ENCODE measurements around the gene GBGT1. TPM values are rescaled to one million over a fixed set of nuclear protein-coding genes. Genes with fewer than 3 reads are reported as not detected.

The GBGT1 gene
- total and polyA plus RNA-seq, 2 donors (not counting 1 experiment from before 2014, with no cell fraction given): 19.6 to 52.7 TPM

DNA sequence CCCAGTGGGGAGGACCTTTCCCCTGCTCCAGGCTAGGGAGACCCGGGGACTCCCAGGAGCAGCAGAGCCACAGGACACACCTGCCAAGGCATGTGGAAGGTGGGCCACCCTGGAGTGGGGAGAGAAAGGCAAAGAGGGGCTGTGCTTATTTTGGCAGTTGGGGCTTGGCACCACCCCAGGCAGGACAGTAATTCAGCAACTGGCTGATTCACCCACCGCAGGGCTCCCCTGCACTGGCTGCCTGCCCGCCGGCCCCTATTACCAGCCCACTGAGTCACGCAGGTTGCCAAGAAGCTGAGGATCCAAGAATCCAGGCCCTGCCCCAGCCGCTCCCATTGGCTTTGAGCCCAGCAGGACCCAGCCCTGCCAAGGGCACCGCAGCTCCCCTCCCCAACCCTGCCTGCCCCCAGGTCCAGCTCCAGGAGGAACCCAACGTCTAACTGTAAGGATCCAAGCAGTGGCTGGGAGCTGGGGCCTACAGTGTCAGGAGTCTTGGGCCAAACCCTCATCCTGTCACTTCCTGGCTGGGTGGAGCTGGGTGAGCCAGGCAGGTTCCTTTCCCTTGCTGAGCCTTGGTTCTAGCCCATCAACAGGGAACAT lies 28.5 kb downstream of the GBGT1 start:
- ATAC-seq (ENCODE audit: low read depth): no peak
- no peaks in the 10 kb centered on the region for H3K27me3 ChIP-seq (replicated peaks in 1 of 4; ENCODE audit: control extremely low read depth in 1 of 4, control insufficient read depth in 3 of 4, insufficient read depth in 4 of 4, low read length in 3 of 4)
- POLR2A ChIA-PET: interaction anchor here (1.0 to 1.9 kb wide), 2 partner anchors 9 kb away, joined by 3 to 6 read pairs; no protein-coding TSS in a partner anchor
- WGBS (ENCODE audit: insufficient coverage): 83% methylated on average over 7 of the region's 8 CpGs
- H3K4me1 ChIP-seq (ENCODE audit: control insufficient read depth in 2 of 2, insufficient read depth in 2 of 2, low read length in 2 of 2): peaks cover 28 to 53% of the 10 kb centered on the region in 2 donors
- H3K4me3 ChIP-seq (ENCODE audit: control extremely low read depth in 1 of 5, extremely low read depth in 1 of 5, insufficient read depth in 1 of 5, low read depth in 2 of 5, low read length in 4 of 5): no peak overlapping the region
- H3K27ac ChIP-seq (ENCODE audit: low read length in 2 of 2): peak overlapping the region; percentile 92 to 95
- H3K9ac ChIP-seq (ENCODE audit: low read length): no peak overlapping the region
- peaks cover 52% of the 10 kb centered on the region for H3K4me1 Mint-ChIP-seq
- no peak overlapping the region for H3K4me2 ChIP-seq (replicated peaks; ENCODE audit: low read depth, low read length, poor library complexity, severe bottlenecking)
- H3K79me2 ChIP-seq (ENCODE audit: control insufficient read depth, insufficient read depth, low read length): peaks cover 54% of the 10 kb centered on the region
- intact Hi-C loops (cut with micrococcal nuclease): no loop called here
- H3K4me3 Mint-ChIP-seq: no peak overlapping the region
- H3K9me3 Mint-ChIP-seq (ENCODE audit: insufficient read depth): no peaks in the 10 kb centered on the region
- no peak for TF ChIP-seq EZH2 (IDR thresholded peaks at IDR 0.05; ENCODE audit: borderline replicate concordance, insufficient read depth, low read depth, low read length, poor library complexity, severe bottlenecking)
- TF ChIP-seq, protein P1, sequence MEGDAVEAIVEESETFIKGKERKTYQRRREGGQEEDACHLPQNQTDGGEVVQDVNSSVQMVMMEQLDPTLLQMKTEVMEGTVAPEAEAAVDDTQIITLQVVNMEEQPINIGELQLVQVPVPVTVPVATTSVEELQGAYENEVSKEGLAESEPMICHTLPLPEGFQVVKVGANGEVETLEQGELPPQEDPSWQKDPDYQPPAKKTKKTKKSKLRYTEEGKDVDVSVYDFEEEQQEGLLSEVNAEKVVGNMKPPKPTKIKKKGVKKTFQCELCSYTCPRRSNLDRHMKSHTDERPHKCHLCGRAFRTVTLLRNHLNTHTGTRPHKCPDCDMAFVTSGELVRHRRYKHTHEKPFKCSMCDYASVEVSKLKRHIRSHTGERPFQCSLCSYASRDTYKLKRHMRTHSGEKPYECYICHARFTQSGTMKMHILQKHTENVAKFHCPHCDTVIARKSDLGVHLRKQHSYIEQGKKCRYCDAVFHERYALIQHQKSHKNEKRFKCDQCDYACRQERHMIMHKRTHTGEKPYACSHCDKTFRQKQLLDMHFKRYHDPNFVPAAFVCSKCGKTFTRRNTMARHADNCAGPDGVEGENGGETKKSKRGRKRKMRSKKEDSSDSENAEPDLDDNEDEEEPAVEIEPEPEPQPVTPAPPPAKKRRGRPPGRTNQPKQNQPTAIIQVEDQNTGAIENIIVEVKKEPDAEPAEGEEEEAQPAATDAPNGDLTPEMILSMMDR (IDR thresholded peaks at IDR 0.05): no peak
- peak overlapping the region; percentile 100 for H3K27ac Mint-ChIP-seq
- no peaks in the 10 kb centered on the region for H3K9me3 ChIP-seq (ENCODE audit: control extremely low read depth in 1 of 3, control insufficient read depth in 2 of 3, insufficient read depth in 1 of 3, low read length in 2 of 3)
- H2AFZ ChIP-seq (ENCODE audit: insufficient read depth, low read depth, low read length, poor library complexity, severe bottlenecking): no peak overlapping the region
- no peak for DNase-seq
- no peaks in the 10 kb centered on the region for H3K36me3 ChIP-seq (replicated peaks in 1 of 2; ENCODE audit: control extremely low read depth in 1 of 2, control insufficient read depth in 1 of 2, extremely low read depth in 1 of 2, insufficient read depth in 2 of 2, low read length in 1 of 2)
- peaks cover 10% of the 10 kb centered on the region for H4K20me1 ChIP-seq (ENCODE audit: control insufficient read depth, insufficient read depth, low read length, poor library complexity, severe bottlenecking)
- no peaks in the 10 kb centered on the region for H3K27me3 Mint-ChIP-seq
- CTCF ChIA-PET: interaction anchor here (1.0 to 6.9 kb wide), 3 partner anchors 8 to 22 kb away, joined by 4 to 87 read pairs (median 48); no protein-coding TSS in a partner anchor

All from B cell (primary cell).